ENCODE data around the gene WHRN. TPM values are rescaled to one million over a fixed set of nuclear protein-coding genes. Genes with fewer than 3 reads are reported as not detected.

The WHRN gene
- total RNA-seq, 5 donors from 2014 or later (not counting 1 experiment from before 2014, with no cell fraction given): 11.4 to 46.0 (median 13.0) TPM

- peaks cover 13 to 17% (median 15%) of the 10 kb centered on the region in 3 donors for H3K4me1 Mint-ChIP-seq
- POLR2A ChIA-PET: no interaction called here
- no peak overlapping the region for H3K4me3 Mint-ChIP-seq
- H3K27me3 ChIP-seq (replicated peaks in 1 of 2; ENCODE audit: control insufficient read depth in 2 of 2, extremely low read depth in 1 of 2, insufficient read depth in 2 of 2, low read length in 1 of 2): peaks cover 0 to 5% of the 10 kb centered on the region in 2 experiments
- H3K27me3 Mint-ChIP-seq: peaks cover 10 to 13% of the 10 kb centered on the region in 2 donors
- ATAC-seq (replicated peaks in 1 of 4) (no peak), DNase-seq (no peak)
- no peak overlapping the region for H3K27ac ChIP-seq (ENCODE audit: low read length)
- H3K9me3 Mint-ChIP-seq: no peaks in the 10 kb centered on the region
- CTCF ChIA-PET: no interaction called here
- H3K27ac Mint-ChIP-seq: no peak overlapping the region
- 70% methylated on average over 2 of the region's 7 CpGs for WGBS (ENCODE audit: insufficient coverage)
- H3K9me3 ChIP-seq: no peaks in the 10 kb centered on the region
- no peak overlapping the region for H3K4me3 ChIP-seq (ENCODE audit: control insufficient read depth in 1 of 2, extremely low read depth in 1 of 2, low read length in 1 of 2)
- peaks cover 3% of the 10 kb centered on the region in 2 experiments for H3K4me1 ChIP-seq (ENCODE audit: control insufficient read depth in 1 of 2, extremely low read depth in 1 of 2, insufficient read depth in 2 of 2, low read length in 2 of 2)
- H3K36me3 ChIP-seq (ENCODE audit: control insufficient read depth in 2 of 2, extremely low read depth in 1 of 2, insufficient read depth in 1 of 2, low read length in 1 of 2): no peaks in the 10 kb centered on the region
- H3K36me3 Mint-ChIP-seq: no peaks in the 10 kb centered on the region
These were observed 11.6 kb upstream of the WHRN start for GRCh38 chr9:114516913-114517312.

- Histone ChIP-seq H3K4me3 (ENCODE audit: control insufficient read depth in 1 of 2, extremely low read depth in 1 of 2, low read length in 1 of 2) (no peak overlapping the region), H3K4me1 (ENCODE audit: control insufficient read depth in 1 of 2, extremely low read depth in 1 of 2, insufficient read depth in 2 of 2, low read length in 2 of 2) (peaks cover 3% of the 10 kb centered on the region in 2 experiments), H3K9me3 (no peaks in the 10 kb centered on the region), H3K36me3 (ENCODE audit: control insufficient read depth in 2 of 2, extremely low read depth in 1 of 2, insufficient read depth in 1 of 2, low read length in 1 of 2) (no peaks in the 10 kb centered on the region), H3K27ac (ENCODE audit: low read length) (no peak overlapping the region), H3K27me3 (replicated peaks in 1 of 2; ENCODE audit: control insufficient read depth in 2 of 2, extremely low read depth in 1 of 2, insufficient read depth in 2 of 2, low read length in 1 of 2) (peaks cover 0 to 6% of the 10 kb centered on the region in 2 experiments)
- 80% methylated on average over 1 of the region's 3 CpGs for WGBS (ENCODE audit: insufficient coverage)
- POLR2A ChIA-PET: no interaction called here
- CTCF ChIA-PET: interaction anchor here in 1 of 2 donors (1.0 kb wide), 1 partner anchor 9 kb away, joined by 3 read pairs; no protein-coding TSS in a partner anchor
- Mint-ChIP-seq H3K4me1 (peaks cover 13 to 17% (median 15%) of the 10 kb centered on the region in 3 donors), H3K4me3 (no peak overlapping the region), H3K9me3 (no peaks in the 10 kb centered on the region), H3K27me3 (peaks cover 13 to 17% of the 10 kb centered on the region in 2 donors), H3K36me3 (no peaks in the 10 kb centered on the region), H3K27ac (no peak overlapping the region)
- DNase-seq (no peak), ATAC-seq (replicated peaks in 1 of 4) (no peak)
These were observed 10.3 kb upstream of the WHRN start for GRCh38 chr9:114515528-114515927.

DNA sequence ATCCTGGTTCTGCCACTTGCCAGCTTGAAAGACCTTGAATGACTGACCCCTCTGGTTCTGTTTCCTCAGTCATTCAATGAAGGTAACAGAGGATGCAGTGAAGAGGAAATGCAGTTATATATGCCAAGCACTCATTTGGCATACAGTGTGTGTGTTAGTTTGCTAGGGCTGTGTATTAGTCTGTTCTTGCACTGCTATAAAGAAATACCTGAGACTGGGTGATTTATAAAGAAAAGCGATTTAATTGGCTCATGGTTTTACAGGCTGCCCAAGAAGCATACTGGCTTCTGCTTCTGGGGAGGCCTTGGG, 8.6 kb upstream of the WHRN start:
- no peak overlapping the region for H3K4me3 ChIP-seq (ENCODE audit: control insufficient read depth in 1 of 2, extremely low read depth in 1 of 2, low read length in 1 of 2)
- 88% methylated on average over 1 of the region's 1 CpG for WGBS (ENCODE audit: insufficient coverage)
- H3K4me1 Mint-ChIP-seq: peaks cover 13 to 17% (median 15%) of the 10 kb centered on the region in 3 donors
- H3K9me3 ChIP-seq: no peaks in the 10 kb centered on the region
- H3K36me3 ChIP-seq (ENCODE audit: control insufficient read depth in 2 of 2, extremely low read depth in 1 of 2, insufficient read depth in 1 of 2, low read length in 1 of 2): no peaks in the 10 kb centered on the region
- H3K27ac Mint-ChIP-seq: no peak overlapping the region
- peaks cover 0 to 11% of the 10 kb centered on the region in 2 experiments for H3K27me3 ChIP-seq (replicated peaks in 1 of 2; ENCODE audit: control insufficient read depth in 2 of 2, extremely low read depth in 1 of 2, insufficient read depth in 2 of 2, low read length in 1 of 2)
- DNase-seq (no peak), ATAC-seq (replicated peaks in 1 of 4) (peak in 2 of 4 experiments; percentile 13 to 52)
- no peaks in the 10 kb centered on the region for H3K9me3 Mint-ChIP-seq
- H3K4me1 ChIP-seq (ENCODE audit: control insufficient read depth in 1 of 2, extremely low read depth in 1 of 2, insufficient read depth in 2 of 2, low read length in 2 of 2): peaks cover 3% of the 10 kb centered on the region in 2 experiments
- ChIA-PET POLR2A (no interaction called here), CTCF (no interaction called here)
- H3K27me3 Mint-ChIP-seq: peaks cover 25 to 26% of the 10 kb centered on the region in 2 donors
- no peaks in the 10 kb centered on the region for H3K36me3 Mint-ChIP-seq
- no peak overlapping the region for H3K4me3 Mint-ChIP-seq
- no peak overlapping the region for H3K27ac ChIP-seq (ENCODE audit: low read length)

DNA sequence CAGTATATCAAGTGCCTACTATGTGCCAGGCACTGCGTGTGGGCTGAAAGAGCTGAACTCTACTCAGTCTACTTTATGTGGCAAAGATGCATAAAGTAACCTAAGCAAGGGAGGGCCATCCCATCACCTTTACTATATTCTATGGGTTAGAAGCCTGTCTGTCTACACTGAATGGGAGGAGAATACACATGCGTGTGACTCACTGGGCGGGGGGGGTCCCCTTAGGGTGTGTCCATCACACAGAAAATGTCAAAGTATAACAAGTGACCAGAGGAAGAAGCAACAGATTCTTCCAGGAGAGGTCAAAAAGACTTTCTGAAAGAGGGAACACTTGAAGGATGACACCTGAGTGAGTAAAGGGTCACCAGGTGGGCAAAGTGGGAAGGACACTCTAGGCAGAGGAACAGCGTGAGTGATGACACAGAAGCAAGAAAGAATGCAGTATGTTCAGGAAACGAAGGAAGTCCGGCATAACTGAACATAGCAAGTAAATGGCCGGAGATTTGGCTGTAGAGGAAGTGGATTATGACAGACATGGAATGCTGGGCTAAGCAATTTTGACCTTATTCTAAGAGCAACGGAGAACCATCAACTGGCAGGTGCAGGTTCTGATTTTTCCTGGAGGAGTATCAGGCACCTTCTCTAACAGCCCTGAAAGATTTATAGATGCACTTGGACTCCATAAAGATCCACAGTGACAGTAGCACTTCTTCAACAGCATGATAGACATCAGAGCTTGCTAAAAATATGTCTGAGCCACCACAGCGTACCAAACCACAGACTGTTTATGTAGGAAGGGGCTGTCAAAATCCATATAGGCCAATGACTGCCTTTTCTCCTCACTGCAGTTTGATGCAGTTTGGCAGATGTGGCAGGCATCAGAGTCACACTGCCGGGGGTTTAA, 8.0 kb upstream of the WHRN start:
- H3K4me1 Mint-ChIP-seq: peaks cover 10 to 15% (median 11%) of the 10 kb centered on the region in 3 donors
- CTCF ChIA-PET: no interaction called here
- no peak overlapping the region for H3K27ac Mint-ChIP-seq
- H3K27me3 Mint-ChIP-seq: peaks cover 31% of the 10 kb centered on the region in 2 donors
- peaks cover 0 to 3% of the 10 kb centered on the region in 2 experiments for H3K4me1 ChIP-seq (ENCODE audit: control insufficient read depth in 1 of 2, extremely low read depth in 1 of 2, insufficient read depth in 2 of 2, low read length in 2 of 2)
- POLR2A ChIA-PET: no interaction called here
- DNase-seq (no peak), ATAC-seq (replicated peaks in 1 of 4) (peak in 3 of 4 experiments; percentile 24 to 79 (median 42))
- H3K4me3 Mint-ChIP-seq: no peak overlapping the region
- no peaks in the 10 kb centered on the region for H3K9me3 Mint-ChIP-seq
- no peak overlapping the region for H3K4me3 ChIP-seq (ENCODE audit: control insufficient read depth in 1 of 2, extremely low read depth in 1 of 2, low read length in 1 of 2)
- peaks cover 0 to 13% of the 10 kb centered on the region in 2 experiments for H3K27me3 ChIP-seq (replicated peaks in 1 of 2; ENCODE audit: control insufficient read depth in 2 of 2, extremely low read depth in 1 of 2, insufficient read depth in 2 of 2, low read length in 1 of 2)
- WGBS (ENCODE audit: insufficient coverage): 69% methylated on average over 5 of the region's 10 CpGs
- no peaks in the 10 kb centered on the region for H3K9me3 ChIP-seq
- no peaks in the 10 kb centered on the region for H3K36me3 ChIP-seq (ENCODE audit: control insufficient read depth in 2 of 2, extremely low read depth in 1 of 2, insufficient read depth in 1 of 2, low read length in 1 of 2)
- no peaks in the 10 kb centered on the region for H3K36me3 Mint-ChIP-seq
- no peak overlapping the region for H3K27ac ChIP-seq (ENCODE audit: low read length)

GRCh38 chr9:114511978-114512874, 7.0 kb upstream of the WHRN start:
- ATAC-seq (replicated peaks in 1 of 4) (no peak), DNase-seq (no peak)
- no peak overlapping the region for H3K4me3 Mint-ChIP-seq
- H3K9me3 ChIP-seq: no peaks in the 10 kb centered on the region
- H3K27ac ChIP-seq (ENCODE audit: low read length): no peak overlapping the region
- H3K9me3 Mint-ChIP-seq: no peaks in the 10 kb centered on the region
- H3K27ac Mint-ChIP-seq: no peak overlapping the region
- WGBS (ENCODE audit: insufficient coverage): 54% methylated on average over 9 of the region's 12 CpGs
- ChIA-PET POLR2A (interaction anchor here in 1 of 2 donors (0.6 kb wide), 1 partner anchor 417 kb away, joined by 4 read pairs; no protein-coding TSS in a partner anchor), CTCF (no interaction called here)
- H3K36me3 Mint-ChIP-seq: no peaks in the 10 kb centered on the region
- peaks cover 34 to 39% of the 10 kb centered on the region in 2 donors for H3K27me3 Mint-ChIP-seq
- peaks cover 0 to 16% of the 10 kb centered on the region in 2 experiments for H3K27me3 ChIP-seq (replicated peaks in 1 of 2; ENCODE audit: control insufficient read depth in 2 of 2, extremely low read depth in 1 of 2, insufficient read depth in 2 of 2, low read length in 1 of 2)
- H3K4me1 Mint-ChIP-seq: peaks cover 15 to 21% (median 16%) of the 10 kb centered on the region in 3 donors
- H3K36me3 ChIP-seq (ENCODE audit: control insufficient read depth in 2 of 2, extremely low read depth in 1 of 2, insufficient read depth in 1 of 2, low read length in 1 of 2): no peaks in the 10 kb centered on the region
- H3K4me3 ChIP-seq (ENCODE audit: control insufficient read depth in 1 of 2, extremely low read depth in 1 of 2, low read length in 1 of 2): no peak overlapping the region
- peaks cover 0 to 3% of the 10 kb centered on the region in 2 experiments for H3K4me1 ChIP-seq (ENCODE audit: control insufficient read depth in 1 of 2, extremely low read depth in 1 of 2, insufficient read depth in 2 of 2, low read length in 2 of 2)

- ATAC-seq (replicated peaks in 1 of 4) (no peak), DNase-seq (peak in 5 of 35 experiments; percentile 5 to 64 (median 16))
- H3K9me3 Mint-ChIP-seq: no peaks in the 10 kb centered on the region
- H3K4me3 Mint-ChIP-seq: no peak overlapping the region
- POLR2A ChIA-PET: no interaction called here
- WGBS (ENCODE audit: insufficient coverage): no CpG with 5 or more reads among the region's 3 CpGs
- Histone ChIP-seq H3K27ac (ENCODE audit: low read length) (no peak overlapping the region), H3K27me3 (replicated peaks in 1 of 2; ENCODE audit: control insufficient read depth in 2 of 2, extremely low read depth in 1 of 2, insufficient read depth in 2 of 2, low read length in 1 of 2) (peaks cover 0 to 25% of the 10 kb centered on the region in 2 experiments), H3K4me1 (ENCODE audit: control insufficient read depth in 1 of 2, extremely low read depth in 1 of 2, insufficient read depth in 2 of 2, low read length in 2 of 2) (peaks cover 2 to 28% of the 10 kb centered on the region in 2 experiments), H3K36me3 (ENCODE audit: control insufficient read depth in 2 of 2, extremely low read depth in 1 of 2, insufficient read depth in 1 of 2, low read length in 1 of 2) (no peaks in the 10 kb centered on the region), H3K4me3 (ENCODE audit: control insufficient read depth in 1 of 2, extremely low read depth in 1 of 2, low read length in 1 of 2) (no peak overlapping the region), H3K9me3 (no peaks in the 10 kb centered on the region)
- no peak overlapping the region for H3K27ac Mint-ChIP-seq
- H3K36me3 Mint-ChIP-seq: no peaks in the 10 kb centered on the region
- CTCF ChIA-PET: interaction anchor here (0.6 to 2.6 kb wide), 11 partner anchors 8 to 146 kb away, joined by 3 to 14 read pairs (median 5); partner anchors contain the start of gene ATP6V1G1 (in 1 of the 2)
- peaks cover 27 to 34% of the 10 kb centered on the region in 2 donors for H3K27me3 Mint-ChIP-seq
- peaks cover 18 to 32% (median 30%) of the 10 kb centered on the region in 3 donors for H3K4me1 Mint-ChIP-seq
These were observed 2.5 kb upstream of the WHRN start for GRCh38 chr9:114507726-114508125.

Measured in T-cell (primary cell).